ENCODE measurements around the gene MEGF11.
A peak's percentile ranks its signal among the peaks of the same experiment; 100 is the strongest.
"Not testable (repeated sequence)": the region's sequence is repeated elsewhere in the genome, so short reads cannot be mapped to it uniquely, and the experiment has no call there.

The MEGF11 gene

GRCh38 chr15:66019826-66020398 lies 233.6 kb downstream of the MEGF11 start:
- no peak for DNase-seq

DNA sequence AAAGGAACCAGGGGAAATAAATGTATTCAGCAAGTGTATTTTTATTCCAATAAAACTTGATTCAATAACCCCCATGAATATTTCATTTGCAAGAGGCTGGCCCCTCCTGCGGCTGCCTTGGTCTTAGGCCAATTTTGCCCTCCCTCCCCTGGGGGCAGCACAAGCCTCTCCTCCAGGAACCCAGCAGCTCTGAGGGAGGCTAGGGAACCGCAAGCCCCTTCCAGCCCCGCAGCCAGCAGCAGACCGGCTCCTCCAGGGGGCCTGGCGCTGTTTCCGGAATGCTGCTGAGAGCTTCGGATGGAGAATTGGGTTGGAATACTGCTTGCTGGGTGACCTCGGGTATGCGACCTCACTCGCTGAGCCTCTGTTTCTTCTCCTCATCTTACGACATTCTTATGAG lies 234.2 kb downstream of the MEGF11 start:
- no peak for DNase-seq

DNA sequence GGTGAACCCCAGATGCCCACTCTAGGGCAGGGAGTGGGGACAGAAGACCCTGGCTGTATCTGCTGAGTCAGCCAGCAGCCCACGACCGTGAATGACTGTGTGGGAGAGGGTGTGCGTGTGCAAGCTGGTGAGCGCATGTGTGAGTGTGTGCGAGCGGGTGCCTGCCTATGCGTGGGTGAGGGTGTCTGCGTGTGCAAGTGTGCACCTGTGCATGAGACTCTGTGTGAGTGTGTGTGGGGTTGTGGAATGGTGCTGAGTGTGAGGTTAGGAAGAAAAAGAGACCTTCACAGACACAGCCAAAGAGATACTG lies 235.1 kb downstream of the MEGF11 start:
- no peak for DNase-seq

- no peak for DNase-seq
These were observed 235.6 kb downstream of the MEGF11 start for GRCh38 chr15:66017792-66018487.

DNA sequence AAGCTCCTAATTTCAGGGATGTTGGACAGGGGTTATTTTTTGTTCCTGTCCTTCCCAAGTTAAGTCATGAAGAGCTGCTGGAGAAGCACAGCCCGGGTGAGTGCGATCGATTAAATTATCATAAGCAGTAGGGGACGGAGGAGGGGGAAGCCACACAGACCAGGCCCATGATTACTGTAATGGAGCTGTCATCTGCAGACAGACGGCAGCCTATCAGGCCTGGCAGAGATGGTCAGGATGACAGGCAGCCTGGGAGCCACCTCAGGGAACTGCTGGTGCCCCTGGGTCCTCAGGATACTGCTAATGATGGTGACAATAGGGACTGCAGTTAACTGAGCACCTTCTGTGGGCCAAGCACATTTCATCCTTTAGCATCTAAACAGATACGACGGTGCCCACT lies 236.6 kb downstream of the MEGF11 start:
- no peak for DNase-seq

DNA sequence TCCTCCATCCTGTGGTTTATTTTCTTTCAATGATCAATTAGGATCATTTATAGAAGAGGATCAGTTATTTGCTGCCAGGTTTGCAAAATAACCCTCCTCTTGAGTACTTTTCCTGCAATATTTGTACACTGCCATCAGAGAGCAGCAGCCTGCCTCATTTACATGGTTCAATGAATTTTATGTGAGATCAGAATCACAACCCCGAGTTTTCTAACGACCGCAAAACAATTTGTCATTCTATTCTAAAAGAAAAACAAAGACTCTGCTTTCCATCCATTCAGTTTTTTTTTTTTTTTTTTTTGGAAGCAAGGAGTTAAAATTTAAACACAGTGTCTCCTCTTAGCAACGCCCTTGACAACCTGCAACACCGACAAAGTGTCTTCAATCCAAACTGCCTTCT lies 237.4 kb downstream of the MEGF11 start:
- DNase-seq: no peak

- DNase-seq: no peak
These were observed 238.8 kb downstream of the MEGF11 start for GRCh38 chr15:66014635-66015182.

GRCh38 chr15:66014022-66014421 lies 239.5 kb downstream of the MEGF11 start:
- DNase-seq: no peak

DNA sequence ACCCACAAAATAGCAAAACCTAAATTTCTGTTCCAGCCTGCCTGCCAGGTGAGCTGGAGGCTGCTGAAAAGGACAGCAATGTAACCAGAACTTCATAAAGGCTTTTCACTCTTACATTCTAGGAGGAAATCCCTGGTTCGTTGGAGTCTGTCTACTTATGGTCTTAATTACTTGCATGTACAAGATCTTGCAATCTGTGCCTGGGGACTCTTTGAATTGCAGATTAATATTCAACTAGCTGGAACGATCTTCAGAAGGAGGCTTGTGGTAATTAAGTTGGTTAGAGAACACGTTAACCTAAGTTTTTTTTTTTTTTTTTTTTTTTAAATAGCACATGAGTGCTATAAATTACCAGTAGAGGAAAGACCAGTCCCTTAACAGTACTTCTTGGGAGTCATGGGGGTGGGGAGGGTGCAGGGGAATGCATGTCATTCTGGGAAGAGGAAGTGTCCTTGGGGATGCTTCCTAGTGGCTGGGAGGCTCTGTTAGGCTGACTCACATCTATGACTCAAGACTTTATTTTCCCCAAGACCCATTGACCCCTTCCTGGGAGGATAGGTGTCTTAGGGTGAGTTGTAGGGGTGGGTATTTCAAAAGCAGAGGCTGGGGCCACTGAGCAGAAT lies 244.5 kb downstream of the MEGF11 start:
- DNase-seq: no peak

DNA sequence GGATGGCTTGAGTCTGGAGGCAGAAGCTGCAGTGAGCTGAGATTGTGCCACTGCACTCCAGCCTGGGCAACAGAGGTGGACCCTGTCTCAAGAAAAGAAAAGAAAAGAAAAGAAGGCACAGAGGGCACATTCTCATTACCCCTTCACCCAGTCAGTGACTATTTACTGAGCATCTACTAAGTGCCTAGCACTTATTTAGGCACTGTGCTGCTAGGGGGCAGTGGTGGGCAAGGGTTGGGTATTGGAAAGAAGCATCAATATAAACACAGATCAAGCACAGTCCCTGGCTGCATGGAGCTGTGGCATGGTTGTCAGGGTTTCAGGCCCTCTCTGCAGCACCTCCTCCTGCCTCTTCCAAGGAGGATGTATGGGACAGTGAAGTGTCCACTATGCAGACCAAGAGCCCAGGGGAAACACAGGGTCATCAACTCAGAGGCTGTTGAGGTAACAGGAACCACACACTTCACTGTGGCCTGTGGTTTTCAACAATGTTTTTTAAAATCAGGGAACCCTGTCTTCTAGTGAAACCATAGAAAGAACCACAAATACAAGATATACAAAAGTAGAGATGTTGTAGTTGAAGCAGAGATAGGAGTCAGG lies 245.8 kb downstream of the MEGF11 start:
- DNase-seq: no peak

DNA sequence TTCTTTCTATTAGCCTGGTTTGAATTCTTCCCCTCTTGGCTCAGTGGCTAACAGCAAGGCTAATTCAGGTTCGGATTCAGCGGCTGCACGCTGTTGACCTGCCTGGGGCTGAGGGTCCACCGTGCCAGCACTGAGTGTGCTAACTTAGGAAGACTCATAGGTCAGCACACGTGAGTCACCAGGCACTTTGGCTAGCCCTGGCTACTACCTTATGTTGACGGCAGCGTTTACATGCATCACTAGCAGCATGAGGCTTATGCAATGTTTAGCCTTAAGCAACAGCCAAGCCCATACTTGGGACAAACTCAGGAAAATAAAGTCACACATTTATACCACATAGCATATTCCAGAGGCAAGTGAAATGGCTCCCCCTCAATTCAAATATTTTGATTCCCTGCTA lies 246.6 kb downstream of the MEGF11 start:
- DNase-seq: no peak

GRCh38 chr15:66004618-66005262 lies 248.8 kb downstream of the MEGF11 start:
- no peak for DNase-seq

DNA sequence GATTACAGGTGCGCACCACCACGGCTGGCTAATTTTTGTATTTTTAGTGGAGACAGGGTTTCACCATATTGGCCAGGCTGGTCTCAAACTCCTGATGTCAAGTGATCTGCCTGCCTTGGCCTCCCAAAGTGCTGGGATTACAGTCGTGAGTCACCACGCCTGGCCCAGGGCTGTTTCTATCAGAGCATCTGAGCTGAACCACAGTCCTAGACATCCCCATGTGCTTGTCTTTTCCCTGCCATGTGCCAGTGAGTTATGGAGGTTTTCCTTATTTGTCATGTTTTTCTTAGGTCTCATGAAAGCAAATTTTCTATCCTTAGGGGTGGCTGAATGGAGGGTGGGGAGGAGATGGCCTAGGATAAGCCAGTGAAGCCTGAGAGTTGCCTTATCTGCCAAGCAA lies 250.4 kb downstream of the MEGF11 start:
- DNase-seq: not testable (repeated sequence)

- no peak for DNase-seq
These were observed 251.7 kb downstream of the MEGF11 start for GRCh38 chr15:66001717-66002426.

DNA sequence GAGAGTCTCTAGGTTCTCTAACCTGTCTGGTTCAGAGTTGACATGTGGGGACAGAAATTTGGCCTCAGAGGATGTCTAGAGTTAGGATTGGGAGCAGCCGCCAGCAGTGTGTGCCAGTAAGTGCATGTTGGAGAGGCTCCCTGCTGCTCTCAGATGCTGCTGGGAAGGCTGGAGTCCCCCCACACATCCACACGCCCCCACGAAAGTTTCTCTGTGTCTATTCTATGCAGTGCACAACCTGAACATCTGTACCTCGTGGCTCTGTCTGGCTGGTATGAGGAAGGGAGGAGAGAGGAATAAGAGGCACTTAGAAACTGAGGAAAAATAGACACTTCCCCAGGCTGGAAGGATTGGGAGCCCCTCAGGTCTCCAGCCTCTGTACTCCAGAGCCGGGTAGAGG lies 252.5 kb downstream of the MEGF11 start:
- DNase-seq: no peak

GRCh38 chr15:65998486-65998885 lies 255.1 kb downstream of the MEGF11 start:
- DNase-seq: no peak

DNA sequence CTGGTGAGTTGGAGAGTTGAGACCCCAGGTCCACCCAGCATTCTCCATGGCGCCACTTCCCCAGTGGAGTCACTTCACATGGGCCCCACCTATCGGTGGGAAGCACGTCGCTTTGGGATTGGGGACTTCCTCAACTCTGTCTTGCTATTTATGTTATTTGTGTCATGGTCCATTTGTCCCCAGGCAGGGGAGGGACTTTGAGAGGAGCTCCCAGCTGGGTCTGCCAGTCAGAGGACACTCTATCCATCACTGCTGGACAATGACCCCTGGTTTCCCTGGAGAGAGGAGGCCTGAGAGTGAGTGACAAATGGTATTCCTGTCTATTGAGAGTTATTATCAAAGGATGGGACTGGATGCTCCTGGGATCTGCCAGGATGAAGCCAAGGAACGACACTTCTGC lies 256.6 kb downstream of the MEGF11 start:
- no peak for DNase-seq

- no peak for DNase-seq
These were observed 258.7 kb downstream of the MEGF11 start for GRCh38 chr15:65994832-65995231.

DNA sequence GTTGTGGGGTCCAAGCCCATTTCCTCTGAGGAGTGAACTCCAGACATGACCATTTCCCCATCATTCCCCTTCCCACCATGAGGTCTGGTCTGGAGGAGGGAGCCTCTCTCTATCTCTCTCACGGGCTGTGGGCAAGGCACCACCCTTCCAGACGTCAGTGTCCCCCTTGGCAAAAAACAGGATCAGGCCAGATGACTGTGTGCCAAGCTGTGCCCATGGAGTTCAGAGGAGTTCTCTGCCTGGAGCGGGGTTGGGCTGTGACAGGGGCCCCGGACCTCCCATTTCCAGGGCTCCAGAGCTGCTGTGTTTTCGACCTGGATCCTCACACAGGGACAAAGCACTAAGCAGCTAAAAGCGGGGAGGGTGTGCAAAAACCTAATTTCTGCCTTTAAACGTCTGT lies 259.8 kb downstream of the MEGF11 start:
- DNase-seq: no peak

GRCh38 chr15:65993236-65993635 lies 260.3 kb downstream of the MEGF11 start:
- DNase-seq: no peak

GRCh38 chr15:65991721-65992483 lies 261.6 kb downstream of the MEGF11 start:
- peak; percentile 37 for DNase-seq
